HL-60 (cell line): ENCODE results near the gene NCOR1.

ENCODE experiments used
- DNase-seq, 2 experiments: peaks; one replicate each; pipeline ENCODE4 v3.0.0-alpha.2; 2010 to 2020; ENCODE audit warnings: low read depth in 1 of 2, low spot score in 1 of 2
- H3K27ac ChIP-seq: fragments of 250-450 bp; sonication (Bioruptor Pico); replicated peaks from 2 replicates; pipeline ENCODE4 v1.5.1; 2020; ENCODE audit warnings: mild to moderate bottlenecking, moderate library complexity
- H3K27me3 ChIP-seq: fragments of 250-450 bp; sonication (Bioruptor Pico); 2 replicates; pipeline ENCODE4 v1.5.1; 2021; ENCODE audit warnings: mild to moderate bottlenecking, moderate library complexity; ENCODE audit not compliant: insufficient read depth, poor library complexity, severe bottlenecking
- H3K4me3 ChIP-seq: replicated peaks from 2 replicates; pipeline ENCODE4 v1.5.1; 2011; ENCODE audit warnings: mild to moderate bottlenecking, control low read depth, low read length; ENCODE audit not compliant: insufficient read depth
- CTCF ChIP-seq: IDR thresholded peaks from one replicate; pipeline ENCODE4 v1.5.1; 2011; ENCODE audit warnings: low read length, control low read depth, inconsistent platforms; ENCODE audit not compliant: insufficient read depth
- GABPA ChIP-seq: IDR thresholded peaks from 2 replicates; pipeline ENCODE4 v1.6.1; 2012; ENCODE audit warnings: low read depth
- POLR2AphosphoS5 ChIP-seq: IDR thresholded peaks from 2 replicates; pipeline ENCODE4 v1.6.1; 2012; ENCODE audit warnings: low read depth
- REST ChIP-seq: IDR thresholded peaks from 2 replicates; pipeline ENCODE4 v1.6.1; 2012; ENCODE audit warnings: low read depth; ENCODE audit not compliant: insufficient replicate concordance
- SPI1 ChIP-seq: IDR thresholded peaks from 2 replicates; pipeline ENCODE4 v1.6.1; 2012; ENCODE audit warnings: low read depth, mild to moderate bottlenecking, borderline replicate concordance

NCOR1 gene

GRCh38 chr17:16259926-16260325 is 44.6 kb upstream of the NCOR1 start:
- Histone ChIP-seq H3K27ac (no peak overlapping the region), H3K4me3 (no peak overlapping the region), H3K27me3 (no peaks in the 10 kb centered on the region)
- DNase-seq: no peak
- TF ChIP-seq REST (no peak), CTCF (no peak), GABPA (no peak), SPI1 (no peak), POLR2AphosphoS5 (no peak)

- Histone ChIP-seq H3K27me3 (no peaks in the 10 kb centered on the region), H3K27ac (no peak overlapping the region), H3K4me3 (no peak overlapping the region)
- TF ChIP-seq CTCF: no peak
- TF ChIP-seq GABPA: no peak
- TF ChIP-seq POLR2AphosphoS5: no peak
- no peak for TF ChIP-seq SPI1
- TF ChIP-seq REST: no peak
- DNase-seq: peak; percentile 21 to 44
Observed at GRCh38 chr17:16258901-16259300, 43.6 kb upstream of the NCOR1 start.

- Histone ChIP-seq H3K4me3 (no peak overlapping the region), H3K27me3 (no peaks in the 10 kb centered on the region), H3K27ac (no peak overlapping the region; the same call in 1 of the 2 replicates)
- DNase-seq: no peak
- no peak for TF ChIP-seq SPI1
- TF ChIP-seq POLR2AphosphoS5: no peak
- no peak for TF ChIP-seq CTCF
- no peak for TF ChIP-seq GABPA
Observed at GRCh38 chr17:16255481-16255921, 40.2 kb upstream of the NCOR1 start.

- no peak for DNase-seq
- Histone ChIP-seq H3K27me3 (no peaks in the 10 kb centered on the region), H3K27ac (peak overlapping the region; percentile 33), H3K4me3 (no peak overlapping the region)
- TF ChIP-seq SPI1 (no peak), CTCF (no peak), POLR2AphosphoS5 (no peak), REST (no peak), GABPA (no peak)
Observed at GRCh38 chr17:16254773-16255400, 39.6 kb upstream of the NCOR1 start.
